Measurements from ENCODE around the gene MRGPRX3.

The MRGPRX3 gene

DNA sequence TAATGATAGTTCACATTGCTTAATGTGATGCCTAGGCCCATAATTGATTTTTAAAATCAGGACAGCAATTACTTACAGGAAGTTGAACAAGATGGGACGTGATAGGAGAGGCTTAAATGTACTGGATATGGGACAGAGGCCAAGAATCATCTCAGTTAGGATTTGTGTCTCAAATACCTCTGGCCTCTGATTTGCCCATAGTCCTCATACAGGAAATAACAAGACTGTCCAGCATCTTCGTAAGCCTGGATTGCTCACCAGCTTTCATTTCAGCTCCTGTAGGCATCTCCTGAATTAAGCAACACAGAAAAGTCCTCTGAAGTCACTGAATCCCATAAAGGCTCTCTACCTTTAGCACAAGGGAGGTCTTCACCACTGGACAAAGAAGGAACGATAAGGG, at the start of gene MRGPRX3:
TSS of gene MRGPRX3 (plus strand) at position 231 of the 400 bp plus-strand sequence. CDS start 4,632 bp downstream, outside the sequence.
- DNase-seq (ENCODE audit: low read depth, low spot score) = no peak
- ChIA-PET POLR2A (no interaction called here), CTCF (no interaction called here)
- TF ChIP-seq, protein P1, sequence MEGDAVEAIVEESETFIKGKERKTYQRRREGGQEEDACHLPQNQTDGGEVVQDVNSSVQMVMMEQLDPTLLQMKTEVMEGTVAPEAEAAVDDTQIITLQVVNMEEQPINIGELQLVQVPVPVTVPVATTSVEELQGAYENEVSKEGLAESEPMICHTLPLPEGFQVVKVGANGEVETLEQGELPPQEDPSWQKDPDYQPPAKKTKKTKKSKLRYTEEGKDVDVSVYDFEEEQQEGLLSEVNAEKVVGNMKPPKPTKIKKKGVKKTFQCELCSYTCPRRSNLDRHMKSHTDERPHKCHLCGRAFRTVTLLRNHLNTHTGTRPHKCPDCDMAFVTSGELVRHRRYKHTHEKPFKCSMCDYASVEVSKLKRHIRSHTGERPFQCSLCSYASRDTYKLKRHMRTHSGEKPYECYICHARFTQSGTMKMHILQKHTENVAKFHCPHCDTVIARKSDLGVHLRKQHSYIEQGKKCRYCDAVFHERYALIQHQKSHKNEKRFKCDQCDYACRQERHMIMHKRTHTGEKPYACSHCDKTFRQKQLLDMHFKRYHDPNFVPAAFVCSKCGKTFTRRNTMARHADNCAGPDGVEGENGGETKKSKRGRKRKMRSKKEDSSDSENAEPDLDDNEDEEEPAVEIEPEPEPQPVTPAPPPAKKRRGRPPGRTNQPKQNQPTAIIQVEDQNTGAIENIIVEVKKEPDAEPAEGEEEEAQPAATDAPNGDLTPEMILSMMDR (IDR thresholded peaks at IDR 0.05; ENCODE audit: insufficient read depth, low read length, missing control alignments) = no peak
- no peak within 1 kb of the TSS for H3K4me3 ChIP-seq (ENCODE audit: low read depth, low read length)

DNA sequence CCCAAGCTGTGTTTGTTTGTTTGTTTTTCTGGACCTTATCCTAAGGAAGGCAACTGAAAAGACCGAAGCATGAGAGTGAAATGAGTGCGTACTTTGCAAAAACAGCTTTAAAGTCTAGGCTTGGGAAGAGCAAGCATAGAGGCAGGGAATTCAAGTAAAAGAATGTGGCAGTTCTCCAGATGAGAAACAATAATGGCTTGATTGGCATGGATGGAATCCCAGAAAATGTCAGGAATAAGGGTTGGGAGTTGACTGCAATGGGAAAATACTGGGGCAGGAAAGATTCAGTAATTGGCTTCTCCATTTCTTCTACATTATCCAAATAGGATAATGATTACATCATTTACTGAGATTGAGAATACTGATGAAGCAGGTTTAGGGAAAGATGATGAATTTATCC, 44.0 kb upstream of the MRGPRX3 start:
- POLR2A ChIA-PET = no interaction called here
- CTCF ChIA-PET = interaction anchor here (0.5 to 2.5 kb wide), 3 partner anchors 18 to 734 kb away, joined by 3 to 9 read pairs (median 3); partner anchors contain the start of gene SAAL1

DNA sequence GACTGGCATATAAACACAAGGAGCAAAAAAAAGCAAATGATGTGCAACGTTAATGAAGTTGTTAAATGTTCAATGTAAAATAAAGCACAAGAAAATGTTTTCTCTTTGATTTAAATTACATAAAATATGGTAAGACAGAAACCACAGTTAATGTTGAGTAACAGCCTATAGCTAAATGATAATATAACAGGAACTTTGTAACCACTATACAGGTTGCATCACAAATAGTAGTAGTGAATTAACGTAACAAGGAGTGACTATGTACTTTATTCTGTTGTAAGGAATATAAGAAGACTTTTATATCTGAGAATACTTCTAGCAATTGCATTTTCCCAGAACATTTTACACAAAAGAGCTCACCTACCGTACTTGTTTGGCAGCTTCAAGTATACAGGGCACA, 43.4 kb upstream of the MRGPRX3 start:
- ChIA-PET CTCF (interaction anchor here (0.5 to 2.5 kb wide), 3 partner anchors 17 to 735 kb away, joined by 3 to 9 read pairs (median 4); partner anchors contain the start of gene SAAL1), POLR2A (no interaction called here)
- no peak overlapping the region for H3K4me3 ChIP-seq (ENCODE audit: low read depth, low read length)
- DNase-seq (ENCODE audit: low read depth, low spot score) = no peak
- TF ChIP-seq, protein P1 (IDR thresholded peaks at IDR 0.05; ENCODE audit: insufficient read depth, low read length, missing control alignments) = no peak

More for the DNA sequence above, 44.0 kb upstream of the MRGPRX3 start:
- TF ChIP-seq, protein P1 (IDR thresholded peaks at IDR 0.05; ENCODE audit: insufficient read depth, low read length, missing control alignments) = no peak
- DNase-seq (ENCODE audit: low read depth, low spot score) = no peak
- H3K4me3 ChIP-seq (ENCODE audit: low read depth, low read length) = no peak overlapping the region

DNA sequence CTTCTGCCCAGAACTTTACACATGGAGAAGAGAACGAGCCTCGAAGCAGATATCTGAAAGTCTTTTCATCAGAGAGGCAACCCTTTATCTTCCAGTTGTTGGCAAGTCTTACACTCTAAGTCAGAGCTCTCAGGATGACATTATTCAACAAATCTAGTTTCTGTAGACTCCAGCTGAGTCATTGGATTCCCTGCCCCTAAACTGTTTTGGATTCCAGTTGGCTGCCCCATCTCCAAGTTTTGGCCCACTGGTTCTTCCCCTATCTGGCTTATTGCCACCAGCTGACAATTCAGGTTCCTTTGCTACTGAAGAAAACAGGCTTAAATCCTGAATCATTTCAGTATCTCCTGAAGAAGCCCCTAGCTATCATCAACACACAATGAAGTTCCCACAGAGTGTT, 40.6 kb upstream of the MRGPRX3 start:
- TF ChIP-seq, protein P1 (IDR thresholded peaks at IDR 0.05; ENCODE audit: insufficient read depth, low read length, missing control alignments) = no peak
- CTCF ChIA-PET = interaction anchor here (1.5 kb wide), 1 partner anchor 15 kb away, joined by 7 read pairs; the partner anchor contains the start of gene SAAL1
- DNase-seq (ENCODE audit: low read depth, low spot score) = no peak
- H3K4me3 ChIP-seq (ENCODE audit: low read depth, low read length) = no peak overlapping the region
- POLR2A ChIA-PET = no interaction called here

DNA sequence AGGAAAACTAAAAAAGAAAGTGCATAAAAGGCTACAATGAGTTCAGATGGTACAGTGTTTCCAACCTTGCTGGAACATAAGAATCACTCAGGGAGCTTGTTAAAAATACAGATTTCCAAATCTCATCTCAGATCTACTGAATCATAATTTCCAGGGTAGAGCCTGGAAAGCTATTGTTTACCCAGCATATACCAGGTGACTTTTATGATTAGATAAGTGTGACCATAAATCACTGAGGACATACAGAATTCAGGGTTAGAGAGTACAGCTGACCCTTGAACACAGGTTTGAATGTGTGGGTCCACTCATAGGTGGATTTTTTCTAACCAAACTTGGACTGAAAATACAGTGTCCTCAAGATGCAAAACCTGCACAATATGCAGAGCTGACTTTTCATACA, 38.4 kb upstream of the MRGPRX3 start:
- POLR2A ChIA-PET = no interaction called here
- DNase-seq (ENCODE audit: low read depth, low spot score) = no peak
- TF ChIP-seq, protein P1 (IDR thresholded peaks at IDR 0.05; ENCODE audit: insufficient read depth, low read length, missing control alignments) = no peak
- H3K4me3 ChIP-seq (ENCODE audit: low read depth, low read length) = no peak overlapping the region
- CTCF ChIA-PET = interaction anchor here (1.2 to 2.4 kb wide), 3 partner anchors 10 to 21 kb away, joined by 4 to 9 read pairs (median 5); partner anchors contain the start of gene SAAL1

DNA sequence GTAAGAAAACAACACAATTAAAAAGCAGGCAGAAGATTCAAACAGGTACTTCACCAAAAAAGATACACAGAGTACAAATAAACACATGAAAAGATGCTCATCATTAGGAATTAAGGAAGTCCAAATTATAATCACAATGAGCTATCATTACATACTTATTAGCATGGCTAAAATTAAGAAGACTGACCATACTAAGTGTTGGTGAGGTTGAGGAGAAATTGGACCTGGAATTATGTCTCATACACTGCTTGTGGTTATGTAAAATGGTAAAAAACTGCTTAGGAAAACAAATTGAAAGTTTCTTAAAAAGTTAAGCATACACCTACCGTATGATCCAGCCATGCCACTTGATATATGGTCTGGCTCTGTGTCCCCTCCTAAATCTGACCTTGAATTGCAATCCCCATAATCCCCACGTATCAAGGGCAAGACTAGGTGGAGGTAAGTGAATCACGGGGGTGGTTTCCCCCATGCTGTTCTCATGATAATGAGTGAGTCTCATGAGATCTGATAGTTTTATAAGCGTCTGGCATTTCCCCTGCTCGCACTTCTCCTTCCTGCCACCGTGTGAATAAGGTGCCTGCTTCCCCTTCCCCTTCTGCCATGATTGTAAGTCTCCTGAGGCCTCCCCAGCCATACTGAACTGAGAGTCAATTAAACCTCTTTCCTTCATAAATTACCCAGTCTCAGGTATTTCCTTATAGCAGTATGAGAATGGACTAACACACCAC, 31.3 kb upstream of the MRGPRX3 start:
- CTCF ChIA-PET = interaction anchor here (7.2 kb wide), 1 partner anchor 14 kb away, joined by 50 read pairs; no protein-coding TSS in a partner anchor
- TF ChIP-seq, protein P1 (IDR thresholded peaks at IDR 0.05; ENCODE audit: insufficient read depth, low read length, missing control alignments) = no peak
- POLR2A ChIA-PET = no interaction called here
- H3K4me3 ChIP-seq (ENCODE audit: low read depth, low read length) = no peak overlapping the region
- DNase-seq (ENCODE audit: low read depth, low spot score) = no peak
